ENCODE data around the gene TMEM179. TPM values are rescaled to one million over a fixed set of nuclear protein-coding genes. Genes with fewer than 3 reads are reported as not detected.

The TMEM179 gene
- total RNA-seq, 1 donor from 2014 or later = 0.75 TPM

- no peaks in the 10 kb centered on the region for H3K9me3 Mint-ChIP-seq (ENCODE audit: low read depth)
- no peaks in the 10 kb centered on the region for H3K36me3 Mint-ChIP-seq (ENCODE audit: low read depth)
- TF ChIP-seq, protein P1, sequence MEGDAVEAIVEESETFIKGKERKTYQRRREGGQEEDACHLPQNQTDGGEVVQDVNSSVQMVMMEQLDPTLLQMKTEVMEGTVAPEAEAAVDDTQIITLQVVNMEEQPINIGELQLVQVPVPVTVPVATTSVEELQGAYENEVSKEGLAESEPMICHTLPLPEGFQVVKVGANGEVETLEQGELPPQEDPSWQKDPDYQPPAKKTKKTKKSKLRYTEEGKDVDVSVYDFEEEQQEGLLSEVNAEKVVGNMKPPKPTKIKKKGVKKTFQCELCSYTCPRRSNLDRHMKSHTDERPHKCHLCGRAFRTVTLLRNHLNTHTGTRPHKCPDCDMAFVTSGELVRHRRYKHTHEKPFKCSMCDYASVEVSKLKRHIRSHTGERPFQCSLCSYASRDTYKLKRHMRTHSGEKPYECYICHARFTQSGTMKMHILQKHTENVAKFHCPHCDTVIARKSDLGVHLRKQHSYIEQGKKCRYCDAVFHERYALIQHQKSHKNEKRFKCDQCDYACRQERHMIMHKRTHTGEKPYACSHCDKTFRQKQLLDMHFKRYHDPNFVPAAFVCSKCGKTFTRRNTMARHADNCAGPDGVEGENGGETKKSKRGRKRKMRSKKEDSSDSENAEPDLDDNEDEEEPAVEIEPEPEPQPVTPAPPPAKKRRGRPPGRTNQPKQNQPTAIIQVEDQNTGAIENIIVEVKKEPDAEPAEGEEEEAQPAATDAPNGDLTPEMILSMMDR (IDR thresholded peaks at IDR 0.05) = no peak
- no peaks in the 10 kb centered on the region for H3K4me1 Mint-ChIP-seq (ENCODE audit: low read depth)
- H3K27ac Mint-ChIP-seq (ENCODE audit: unreplicated experiment) = no peak overlapping the region
- DNase-seq (ENCODE audit: low spot score) = no peak
- peaks cover 18% of the 10 kb centered on the region for H3K27me3 Mint-ChIP-seq (ENCODE audit: low read depth)
- H3K4me3 Mint-ChIP-seq (ENCODE audit: unreplicated experiment) = no peak overlapping the region
These were observed 12.9 kb downstream of the TMEM179 start for GRCh38 chr14:104591506-104592291.

- Mint-ChIP-seq H3K27me3 (ENCODE audit: low read depth) (peaks cover 17% of the 10 kb centered on the region), H3K9me3 (ENCODE audit: low read depth) (no peaks in the 10 kb centered on the region), H3K27ac (ENCODE audit: unreplicated experiment) (no peak overlapping the region), H3K36me3 (ENCODE audit: low read depth) (no peaks in the 10 kb centered on the region), H3K4me3 (ENCODE audit: unreplicated experiment) (no peak overlapping the region), H3K4me1 (ENCODE audit: low read depth) (no peaks in the 10 kb centered on the region)
- TF ChIP-seq, protein P1 (IDR thresholded peaks at IDR 0.05) = no peak
- no peak for DNase-seq (ENCODE audit: low spot score)
These were observed 13.5 kb downstream of the TMEM179 start for GRCh38 chr14:104591031-104591430.

GRCh38 chr14:104590240-104590965, 14.2 kb downstream of the TMEM179 start:
- Mint-ChIP-seq H3K9me3 (ENCODE audit: low read depth) (no peaks in the 10 kb centered on the region), H3K4me3 (ENCODE audit: unreplicated experiment) (no peak overlapping the region), H3K36me3 (ENCODE audit: low read depth) (no peaks in the 10 kb centered on the region), H3K27me3 (ENCODE audit: low read depth) (peaks cover 23% of the 10 kb centered on the region), H3K27ac (ENCODE audit: unreplicated experiment) (no peak overlapping the region), H3K4me1 (ENCODE audit: low read depth) (no peaks in the 10 kb centered on the region)
- DNase-seq (ENCODE audit: low spot score) = no peak
- TF ChIP-seq, protein P1 (IDR thresholded peaks at IDR 0.05) = no peak

- no peak overlapping the region for H3K27ac Mint-ChIP-seq (ENCODE audit: unreplicated experiment)
- no peaks in the 10 kb centered on the region for H3K36me3 Mint-ChIP-seq (ENCODE audit: low read depth)
- H3K27me3 Mint-ChIP-seq (ENCODE audit: low read depth) = peaks cover 20% of the 10 kb centered on the region
- H3K9me3 Mint-ChIP-seq (ENCODE audit: low read depth) = no peaks in the 10 kb centered on the region
- TF ChIP-seq, protein P1 (IDR thresholded peaks at IDR 0.05) = no peak
- DNase-seq (ENCODE audit: low spot score) = no peak
- H3K4me3 Mint-ChIP-seq (ENCODE audit: unreplicated experiment) = no peak overlapping the region
- H3K4me1 Mint-ChIP-seq (ENCODE audit: low read depth) = no peaks in the 10 kb centered on the region
These were observed 15.0 kb downstream of the TMEM179 start for GRCh38 chr14:104589338-104590195.
